WTC11 (cell line): ENCODE data around the gene NPIPA8. TPM values are rescaled to one million over a fixed set of nuclear protein-coding genes. Genes with fewer than 3 reads are reported as not detected.
"Not testable (repeated sequence)": the region's sequence is repeated elsewhere in the genome, so short reads cannot be mapped to it uniquely, and the experiment has no call there.

Experiments
- ATAC-seq: fragments of 200-7000 bp; cut with Tn5 transposase; 2 replicates; pipeline ENCODE4 v1.10.0; 2021; ENCODE audit warnings: mild to moderate bottlenecking, moderate library complexity
- CTCF ChIA-PET: fragments of 300-600 bp; sonication (Branson Sonifier 250); formaldehyde crosslinking; loops from one replicate; lab custom pipeline; 2021; ENCODE audit warnings: antibody characterized with exemption; lab: Charles Lee
- POLR2A ChIA-PET: fragments of 350-600 bp; sonication (Branson Sonifier 250); formaldehyde crosslinking; loops from one replicate; lab custom pipeline; 2021; ENCODE audit warnings: antibody characterized with exemption; lab: Charles Lee
- DNase-seq: peaks from one replicate; pipeline ENCODE4 v3.0.0; 2021; ENCODE audit warnings: low spot score
- H3K27ac Mint-ChIP-seq: 2 replicates; pipeline ENCODE4 v1.8.0; 2021; ENCODE audit warnings: mixed read lengths
- H3K27me3 Mint-ChIP-seq: 2 replicates; pipeline ENCODE4 v1.8.0; 2021; ENCODE audit warnings: low read depth, mild to moderate bottlenecking, moderate library complexity, mixed read lengths
- H3K36me3 Mint-ChIP-seq: 2 replicates; pipeline ENCODE4 v1.8.0; 2021; ENCODE audit warnings: mixed read lengths
- H3K4me1 Mint-ChIP-seq: 2 replicates; pipeline ENCODE4 v1.8.0; 2022; ENCODE audit warnings: mixed read lengths
- H3K4me3 Mint-ChIP-seq: 2 replicates; pipeline ENCODE4 v1.8.0; 2021; ENCODE audit warnings: mild to moderate bottlenecking, moderate library complexity, mixed read lengths
- H3K9me3 Mint-ChIP-seq: 2 replicates; pipeline ENCODE4 v1.8.0; 2021; ENCODE audit warnings: mixed read lengths
- total RNA-seq: library from RNA; stranded (reverse); gene quantifications from 3 replicates; pipeline ENCODE4 v1.2.3, GENCODE V29; 2021

Gene NPIPA8
- total RNA-seq, 1 experiment from 2014 or later: 6.8 TPM

- CTCF ChIA-PET, H3K4me3 Mint-ChIP-seq, ATAC-seq, DNase-seq, H3K4me1 Mint-ChIP-seq, H3K36me3 Mint-ChIP-seq, H3K27ac Mint-ChIP-seq, H3K27me3 Mint-ChIP-seq, POLR2A ChIA-PET, H3K9me3 Mint-ChIP-seq: not testable (repeated sequence)
These were observed 27.4 kb downstream of the NPIPA8 start for GRCh38 chr16:18309159-18309558.

- H3K27ac Mint-ChIP-seq, H3K4me3 Mint-ChIP-seq, POLR2A ChIA-PET, ATAC-seq, H3K27me3 Mint-ChIP-seq, DNase-seq, H3K36me3 Mint-ChIP-seq, H3K4me1 Mint-ChIP-seq, CTCF ChIA-PET, H3K9me3 Mint-ChIP-seq: not testable (repeated sequence)
These were observed 29.3 kb downstream of the NPIPA8 start for GRCh38 chr16:18307241-18307640.

GRCh38 chr16:18306066-18306465 is 30.5 kb downstream of the NPIPA8 start:
- H3K27ac Mint-ChIP-seq, POLR2A ChIA-PET, H3K4me3 Mint-ChIP-seq, CTCF ChIA-PET, H3K36me3 Mint-ChIP-seq, H3K27me3 Mint-ChIP-seq, H3K4me1 Mint-ChIP-seq, H3K9me3 Mint-ChIP-seq: not testable (repeated sequence)
- DNase-seq: peak; percentile 12
- ATAC-seq: peak; percentile 98

GRCh38 chr16:18303059-18303706 is 33.4 kb downstream of the NPIPA8 start:
- H3K9me3 Mint-ChIP-seq, POLR2A ChIA-PET, DNase-seq, H3K4me3 Mint-ChIP-seq, H3K27me3 Mint-ChIP-seq, H3K36me3 Mint-ChIP-seq, ATAC-seq, H3K4me1 Mint-ChIP-seq, CTCF ChIA-PET, H3K27ac Mint-ChIP-seq: not testable (repeated sequence)

GRCh38 chr16:18297714-18298113 is 38.8 kb downstream of the NPIPA8 start:
- H3K27me3 Mint-ChIP-seq, ATAC-seq, DNase-seq, POLR2A ChIA-PET, CTCF ChIA-PET, H3K4me1 Mint-ChIP-seq, H3K27ac Mint-ChIP-seq, H3K36me3 Mint-ChIP-seq, H3K4me3 Mint-ChIP-seq, H3K9me3 Mint-ChIP-seq: not testable (repeated sequence)

- ATAC-seq, H3K4me1 Mint-ChIP-seq, H3K4me3 Mint-ChIP-seq, H3K27ac Mint-ChIP-seq, H3K9me3 Mint-ChIP-seq, CTCF ChIA-PET, H3K27me3 Mint-ChIP-seq, DNase-seq, POLR2A ChIA-PET, H3K36me3 Mint-ChIP-seq: not testable (repeated sequence)
These were observed 39.6 kb downstream of the NPIPA8 start for GRCh38 chr16:18296931-18297330.

GRCh38 chr16:18294371-18294770 is 42.2 kb downstream of the NPIPA8 start:
- H3K27me3 Mint-ChIP-seq, H3K4me1 Mint-ChIP-seq, CTCF ChIA-PET: not testable (repeated sequence)

GRCh38 chr16:18293337-18293956 is 43.1 kb downstream of the NPIPA8 start:
- CTCF ChIA-PET, H3K27me3 Mint-ChIP-seq, H3K9me3 Mint-ChIP-seq, DNase-seq, H3K4me3 Mint-ChIP-seq, H3K27ac Mint-ChIP-seq, H3K4me1 Mint-ChIP-seq, POLR2A ChIA-PET, H3K36me3 Mint-ChIP-seq: not testable (repeated sequence)
- peak; percentile 80 for ATAC-seq

More at GRCh38 chr16:18294371-18294770, 42.2 kb downstream of the NPIPA8 start:
- H3K4me3 Mint-ChIP-seq, H3K36me3 Mint-ChIP-seq, DNase-seq, POLR2A ChIA-PET, H3K9me3 Mint-ChIP-seq, ATAC-seq, H3K27ac Mint-ChIP-seq: not testable (repeated sequence)

GRCh38 chr16:18290959-18291358 is 45.6 kb downstream of the NPIPA8 start:
- H3K4me1 Mint-ChIP-seq, DNase-seq, H3K27ac Mint-ChIP-seq, H3K4me3 Mint-ChIP-seq, CTCF ChIA-PET, ATAC-seq, H3K27me3 Mint-ChIP-seq, POLR2A ChIA-PET, H3K9me3 Mint-ChIP-seq, H3K36me3 Mint-ChIP-seq: not testable (repeated sequence)

- CTCF ChIA-PET, ATAC-seq: not testable (repeated sequence)
These were observed 50.2 kb downstream of the NPIPA8 start for GRCh38 chr16:18286342-18286741.

GRCh38 chr16:18280319-18280718 is 56.2 kb downstream of the NPIPA8 start:
- DNase-seq, ATAC-seq, CTCF ChIA-PET, H3K27ac Mint-ChIP-seq, H3K4me1 Mint-ChIP-seq, H3K9me3 Mint-ChIP-seq, H3K36me3 Mint-ChIP-seq, H3K4me3 Mint-ChIP-seq, POLR2A ChIA-PET, H3K27me3 Mint-ChIP-seq: not testable (repeated sequence)

More at GRCh38 chr16:18286342-18286741, 50.2 kb downstream of the NPIPA8 start:
- DNase-seq, H3K4me1 Mint-ChIP-seq, H3K9me3 Mint-ChIP-seq, H3K4me3 Mint-ChIP-seq, H3K36me3 Mint-ChIP-seq, H3K27ac Mint-ChIP-seq, H3K27me3 Mint-ChIP-seq, POLR2A ChIA-PET: not testable (repeated sequence)

GRCh38 chr16:18276756-18277155 is 59.8 kb downstream of the NPIPA8 start:
- H3K27ac Mint-ChIP-seq, H3K4me3 Mint-ChIP-seq, CTCF ChIA-PET, ATAC-seq, H3K36me3 Mint-ChIP-seq, POLR2A ChIA-PET, DNase-seq, H3K9me3 Mint-ChIP-seq, H3K27me3 Mint-ChIP-seq, H3K4me1 Mint-ChIP-seq: not testable (repeated sequence)

- POLR2A ChIA-PET, ATAC-seq, CTCF ChIA-PET, H3K4me3 Mint-ChIP-seq, H3K27ac Mint-ChIP-seq, H3K36me3 Mint-ChIP-seq, H3K27me3 Mint-ChIP-seq, H3K9me3 Mint-ChIP-seq, DNase-seq, H3K4me1 Mint-ChIP-seq: not testable (repeated sequence)
These were observed 66.4 kb downstream of the NPIPA8 start for GRCh38 chr16:18270171-18270570.
